ENCODE results near the gene DGKH. TPM values are rescaled to one million over a fixed set of nuclear protein-coding genes. Genes with fewer than 3 reads are reported as not detected.

The DGKH gene
- total and polyA plus RNA-seq, 2 donors from 2014 or later = 1.7 to 28.8 TPM

- Histone ChIP-seq H3K27ac (ENCODE audit: low read depth in 2 of 2, low read length in 2 of 2) (no peak overlapping the region), H3K27me3 (ENCODE audit: control insufficient read depth, insufficient read depth, low read length) (no peaks in the 10 kb centered on the region), H3K36me3 (ENCODE audit: control insufficient read depth in 2 of 3, insufficient read depth in 3 of 3, low read length in 3 of 3) (no peaks in the 10 kb centered on the region), H3K4me1 (ENCODE audit: control insufficient read depth in 2 of 3, insufficient read depth in 2 of 3, low read depth in 1 of 3, low read length in 3 of 3) (peaks cover 0 to 5% (median 0%) of the 10 kb centered on the region in 3 donors), H3K4me3 (ENCODE audit: low read length in 3 of 3) (no peak overlapping the region), H3K9ac (ENCODE audit: low read length in 3 of 3) (no peak overlapping the region), H3K9me3 (ENCODE audit: control insufficient read depth in 2 of 3, insufficient read depth in 1 of 3, low read length in 3 of 3) (no peaks in the 10 kb centered on the region)
- DNase-seq (no peak), FAIRE-seq (no peak)
- TF ChIP-seq CTCF (IDR thresholded peaks at IDR 0.05; ENCODE audit: borderline replicate concordance, extremely low read depth, insufficient read depth) = no peak
- intact Hi-C loops (cut with DNase I) = loop anchor here (10.0 kb wide), 1 partner anchor 451 kb away; no protein-coding TSS in a partner anchor
These were observed 67.8 kb downstream of the DGKH start for GRCh38 chr13:42116225-42116624.

GRCh38 chr13:42119041-42119440, 70.6 kb downstream of the DGKH start:
- intact Hi-C loops (cut with DNase I) = loop anchor here (10.0 kb wide), 1 partner anchor 454 kb away; no protein-coding TSS in a partner anchor
- DNase-seq = no peak
- Histone ChIP-seq H3K9ac (ENCODE audit: low read length in 3 of 3) (no peak overlapping the region), H3K9me3 (ENCODE audit: control insufficient read depth in 2 of 3, insufficient read depth in 1 of 3, low read length in 3 of 3) (no peaks in the 10 kb centered on the region), H3K4me3 (ENCODE audit: low read length in 3 of 3) (no peak overlapping the region), H3K27me3 (ENCODE audit: control insufficient read depth, insufficient read depth, low read length) (no peaks in the 10 kb centered on the region), H3K27ac (ENCODE audit: low read depth in 2 of 2, low read length in 2 of 2) (no peak overlapping the region), H3K36me3 (ENCODE audit: control insufficient read depth in 2 of 3, insufficient read depth in 3 of 3, low read length in 3 of 3) (no peaks in the 10 kb centered on the region), H3K4me1 (ENCODE audit: control insufficient read depth in 2 of 3, insufficient read depth in 2 of 3, low read depth in 1 of 3, low read length in 3 of 3) (peaks cover 0 to 5% (median 0%) of the 10 kb centered on the region in 3 donors)
- TF ChIP-seq CTCF (IDR thresholded peaks at IDR 0.05; ENCODE audit: borderline replicate concordance, extremely low read depth, insufficient read depth) = no peak
- no peak for FAIRE-seq

- Histone ChIP-seq H3K4me1 (ENCODE audit: control insufficient read depth in 2 of 3, insufficient read depth in 2 of 3, low read depth in 1 of 3, low read length in 3 of 3) (peaks cover 0 to 5% (median 0%) of the 10 kb centered on the region in 3 donors), H3K9ac (ENCODE audit: low read length in 3 of 3) (no peak overlapping the region), H3K27me3 (ENCODE audit: control insufficient read depth, insufficient read depth, low read length) (no peaks in the 10 kb centered on the region), H3K27ac (ENCODE audit: low read depth in 2 of 2, low read length in 2 of 2) (no peak overlapping the region), H3K4me3 (ENCODE audit: low read length in 3 of 3) (no peak overlapping the region), H3K9me3 (ENCODE audit: control insufficient read depth in 2 of 3, insufficient read depth in 1 of 3, low read length in 3 of 3) (no peaks in the 10 kb centered on the region), H3K36me3 (ENCODE audit: control insufficient read depth in 2 of 3, insufficient read depth in 3 of 3, low read length in 3 of 3) (no peaks in the 10 kb centered on the region)
- peak in 2 of 5 donors; percentile 23 to 34 for DNase-seq
- intact Hi-C loops (cut with DNase I) = loop anchor here (10.0 kb wide), 1 partner anchor 455 kb away; no protein-coding TSS in a partner anchor
- FAIRE-seq = no peak
- no peak for TF ChIP-seq CTCF (IDR thresholded peaks at IDR 0.05; ENCODE audit: borderline replicate concordance, extremely low read depth, insufficient read depth)
These were observed 71.4 kb downstream of the DGKH start for GRCh38 chr13:42119875-42120274.

GRCh38 chr13:42123600-42123999, 75.2 kb downstream of the DGKH start:
- no peak for DNase-seq
- TF ChIP-seq CTCF (IDR thresholded peaks at IDR 0.05; ENCODE audit: borderline replicate concordance, extremely low read depth, insufficient read depth) = no peak
- H3K27ac ChIP-seq (ENCODE audit: low read depth in 2 of 2, low read length in 2 of 2) = no peak overlapping the region
- H3K4me3 ChIP-seq (ENCODE audit: low read length in 3 of 3) = no peak overlapping the region
- no peaks in the 10 kb centered on the region for H3K9me3 ChIP-seq (ENCODE audit: control insufficient read depth in 2 of 3, insufficient read depth in 1 of 3, low read length in 3 of 3)
- H3K27me3 ChIP-seq (ENCODE audit: control insufficient read depth, insufficient read depth, low read length) = no peaks in the 10 kb centered on the region
- intact Hi-C loops (cut with DNase I) = no loop called here
- H3K4me1 ChIP-seq (ENCODE audit: control insufficient read depth in 2 of 3, insufficient read depth in 2 of 3, low read depth in 1 of 3, low read length in 3 of 3) = no peaks in the 10 kb centered on the region
- FAIRE-seq = no peak
- peaks cover 0 to 3% (median 0%) of the 10 kb centered on the region in 3 donors for H3K36me3 ChIP-seq (ENCODE audit: control insufficient read depth in 2 of 3, insufficient read depth in 3 of 3, low read length in 3 of 3)
- no peak overlapping the region for H3K9ac ChIP-seq (ENCODE audit: low read length in 3 of 3)
